ENCODE data around the gene ORM1. TPM values are rescaled to one million over a fixed set of nuclear protein-coding genes. Genes with fewer than 3 reads are reported as not detected.
"Not testable (repeated sequence)": the region's sequence is repeated elsewhere in the genome, so short reads cannot be mapped to it uniquely, and the experiment has no call there.

ORM1 gene
- total and polyA plus RNA-seq, 4 donors, result 22.4 to 1,249 (median 184) TPM

DNA sequence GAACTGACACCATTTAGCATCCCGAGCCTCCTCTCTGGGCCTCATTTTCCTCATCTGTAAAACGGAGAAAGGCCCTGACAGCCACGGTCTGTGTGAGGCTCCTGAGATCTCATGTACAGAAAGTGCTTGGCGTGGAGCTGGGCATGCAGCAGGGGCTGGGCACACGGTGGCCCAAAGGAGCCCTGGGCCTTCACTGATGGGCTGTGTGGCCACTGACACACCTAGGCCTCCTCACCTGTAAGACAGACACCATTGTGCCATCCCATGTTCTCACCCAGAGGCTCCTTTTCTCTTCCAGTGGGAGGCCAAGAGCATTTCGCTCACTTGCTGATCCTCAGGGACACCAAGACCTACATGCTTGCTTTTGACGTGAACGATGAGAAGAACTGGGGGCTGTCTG, 1.6 kb downstream of the ORM1 start:
- WGBS, 2 donors, result 91 to 94% methylated on average over 8 of the region's 8 CpGs
- Histone ChIP-seq H3K9ac (ENCODE audit: insufficient read depth in 1 of 2, low read length in 2 of 2) (no peak overlapping the region), H3K27ac (ENCODE audit: low read depth in 1 of 2, low read length in 1 of 2) (no peak overlapping the region), H3K36me3 (ENCODE audit: control insufficient read depth in 4 of 4, insufficient read depth in 4 of 4, low read length in 4 of 4) (no peaks in the 10 kb centered on the region), H3K4me1 (ENCODE audit: control insufficient read depth in 5 of 5, insufficient read depth in 5 of 5, low read length in 5 of 5) (peaks cover 0 to 12% (median 1%) of the 10 kb centered on the region in 5 donors), H3K9me3 (ENCODE audit: control insufficient read depth in 4 of 4, insufficient read depth in 3 of 4, low read length in 3 of 4) (no peaks in the 10 kb centered on the region), H3K4me3 (no peak overlapping the region), H3K27me3 (ENCODE audit: control insufficient read depth in 3 of 3, insufficient read depth in 3 of 3, low read length in 2 of 3) (no peaks in the 10 kb centered on the region)
- DNase-seq (no peak), ATAC-seq (ENCODE audit: insufficient read depth, low FRiP score) (no peak)
- TF ChIP-seq, protein P1, sequence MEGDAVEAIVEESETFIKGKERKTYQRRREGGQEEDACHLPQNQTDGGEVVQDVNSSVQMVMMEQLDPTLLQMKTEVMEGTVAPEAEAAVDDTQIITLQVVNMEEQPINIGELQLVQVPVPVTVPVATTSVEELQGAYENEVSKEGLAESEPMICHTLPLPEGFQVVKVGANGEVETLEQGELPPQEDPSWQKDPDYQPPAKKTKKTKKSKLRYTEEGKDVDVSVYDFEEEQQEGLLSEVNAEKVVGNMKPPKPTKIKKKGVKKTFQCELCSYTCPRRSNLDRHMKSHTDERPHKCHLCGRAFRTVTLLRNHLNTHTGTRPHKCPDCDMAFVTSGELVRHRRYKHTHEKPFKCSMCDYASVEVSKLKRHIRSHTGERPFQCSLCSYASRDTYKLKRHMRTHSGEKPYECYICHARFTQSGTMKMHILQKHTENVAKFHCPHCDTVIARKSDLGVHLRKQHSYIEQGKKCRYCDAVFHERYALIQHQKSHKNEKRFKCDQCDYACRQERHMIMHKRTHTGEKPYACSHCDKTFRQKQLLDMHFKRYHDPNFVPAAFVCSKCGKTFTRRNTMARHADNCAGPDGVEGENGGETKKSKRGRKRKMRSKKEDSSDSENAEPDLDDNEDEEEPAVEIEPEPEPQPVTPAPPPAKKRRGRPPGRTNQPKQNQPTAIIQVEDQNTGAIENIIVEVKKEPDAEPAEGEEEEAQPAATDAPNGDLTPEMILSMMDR (IDR thresholded peaks at IDR 0.05; ENCODE audit: control extremely low read depth, extremely low read depth), result no peak

DNA sequence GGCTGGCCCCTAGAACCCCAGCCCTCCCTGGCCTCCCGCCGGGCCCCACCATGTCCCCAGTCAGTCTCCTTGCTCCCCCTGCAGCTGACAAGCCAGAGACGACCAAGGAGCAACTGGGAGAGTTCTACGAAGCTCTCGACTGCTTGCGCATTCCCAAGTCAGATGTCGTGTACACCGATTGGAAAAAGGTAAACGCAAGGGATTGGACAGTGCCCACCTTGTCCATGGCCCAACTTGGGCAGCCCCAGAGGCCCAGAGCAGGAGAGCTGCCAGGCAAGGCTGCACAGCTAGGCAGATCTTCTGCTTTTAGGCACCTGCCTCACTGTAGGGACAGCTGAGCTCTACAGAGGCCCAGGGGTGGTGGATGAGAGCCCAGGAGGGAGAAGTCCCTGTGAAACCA, 2.1 kb downstream of the ORM1 start:
- H3K36me3 ChIP-seq (ENCODE audit: control insufficient read depth in 4 of 4, insufficient read depth in 4 of 4, low read length in 4 of 4); H3K9ac ChIP-seq (ENCODE audit: insufficient read depth in 1 of 2, low read length in 2 of 2); DNase-seq; H3K27me3 ChIP-seq (ENCODE audit: control insufficient read depth in 3 of 3, insufficient read depth in 3 of 3, low read length in 2 of 3); H3K27ac ChIP-seq (ENCODE audit: low read depth in 1 of 2, low read length in 1 of 2); ATAC-seq (ENCODE audit: insufficient read depth, low FRiP score); H3K9me3 ChIP-seq (ENCODE audit: control insufficient read depth in 4 of 4, insufficient read depth in 3 of 4, low read length in 3 of 4); H3K4me3 ChIP-seq: not testable (repeated sequence)
- H3K4me1 ChIP-seq (ENCODE audit: control insufficient read depth in 5 of 5, insufficient read depth in 5 of 5, low read length in 5 of 5), result peaks cover 0 to 12% (median 1%) of the 10 kb centered on the region in 5 donors
- 84 to 90% methylated on average over 7 of the region's 9 CpGs for WGBS, 2 donors

DNA sequence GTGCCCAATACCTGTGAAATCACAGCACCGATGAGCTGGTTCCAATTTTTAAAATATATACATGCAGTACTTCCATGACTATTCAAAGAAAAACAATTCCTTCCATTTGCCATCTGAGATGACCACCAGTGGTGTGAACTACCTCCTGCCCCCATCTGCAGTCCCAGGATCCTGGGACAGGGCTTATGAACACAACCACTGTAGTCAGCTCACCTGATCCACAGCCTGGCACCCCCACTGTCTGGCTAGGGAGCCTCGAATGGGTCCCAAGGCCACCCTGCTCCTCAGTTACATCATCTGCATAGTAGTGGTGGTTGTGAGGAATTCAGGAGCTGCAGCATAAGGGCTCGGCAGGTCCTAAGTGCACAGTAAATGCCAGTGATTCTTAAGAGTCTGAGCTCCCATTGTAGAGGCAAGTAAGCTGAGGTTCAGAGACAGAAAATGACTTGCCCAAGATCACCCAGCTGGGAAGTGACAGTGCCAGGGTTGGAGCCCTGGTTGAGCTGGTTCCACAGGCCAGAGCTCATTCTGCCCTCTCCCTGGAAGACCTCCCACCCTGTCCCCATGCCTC, 2.9 kb downstream of the ORM1 start:
- not testable (repeated sequence) for ATAC-seq (ENCODE audit: insufficient read depth, low FRiP score); H3K27ac ChIP-seq (ENCODE audit: low read depth in 1 of 2, low read length in 1 of 2); H3K9ac ChIP-seq (ENCODE audit: insufficient read depth in 1 of 2, low read length in 2 of 2); H3K27me3 ChIP-seq (ENCODE audit: control insufficient read depth in 3 of 3, insufficient read depth in 3 of 3, low read length in 2 of 3); H3K36me3 ChIP-seq (ENCODE audit: control insufficient read depth in 4 of 4, insufficient read depth in 4 of 4, low read length in 4 of 4); H3K9me3 ChIP-seq (ENCODE audit: control insufficient read depth in 4 of 4, insufficient read depth in 3 of 4, low read length in 3 of 4); DNase-seq; H3K4me3 ChIP-seq
- peaks cover 0 to 12% (median 1%) of the 10 kb centered on the region in 5 donors for H3K4me1 ChIP-seq (ENCODE audit: control insufficient read depth in 5 of 5, insufficient read depth in 5 of 5, low read length in 5 of 5)
- WGBS, 2 donors, result 77 to 89% methylated on average over 3 of the region's 3 CpGs

DNA sequence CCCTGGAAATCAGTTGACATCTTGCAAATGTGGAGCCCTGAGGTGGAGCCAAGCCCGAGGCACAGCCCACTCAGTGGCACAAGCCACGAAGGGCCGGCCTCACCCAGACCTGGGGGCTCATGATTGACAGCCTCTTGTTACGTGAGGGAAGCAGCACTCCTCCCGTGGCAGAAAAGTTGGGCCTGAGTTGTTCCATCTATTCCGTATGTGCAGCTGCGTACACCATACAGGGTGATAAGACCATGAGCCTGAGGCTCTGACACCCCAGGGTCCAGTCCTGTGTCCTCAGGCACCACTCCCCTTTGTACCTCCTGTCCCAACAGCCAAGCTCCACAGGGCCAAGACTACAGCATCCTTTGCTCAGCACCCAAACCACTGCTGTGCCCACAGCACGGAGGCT, 4.9 kb downstream of the ORM1 start:
- Histone ChIP-seq H3K4me3 (no peak overlapping the region), H3K4me1 (ENCODE audit: control insufficient read depth in 5 of 5, insufficient read depth in 5 of 5, low read length in 5 of 5) (peaks cover 0 to 5% (median 1%) of the 10 kb centered on the region in 5 donors), H3K27me3 (ENCODE audit: control insufficient read depth in 3 of 3, insufficient read depth in 3 of 3, low read length in 2 of 3) (no peaks in the 10 kb centered on the region), H3K9me3 (ENCODE audit: control insufficient read depth in 4 of 4, insufficient read depth in 3 of 4, low read length in 3 of 4) (no peaks in the 10 kb centered on the region), H3K36me3 (ENCODE audit: control insufficient read depth in 4 of 4, insufficient read depth in 4 of 4, low read length in 4 of 4) (no peaks in the 10 kb centered on the region), H3K9ac (ENCODE audit: insufficient read depth in 1 of 2, low read length in 2 of 2) (no peak overlapping the region), H3K27ac (ENCODE audit: low read depth in 1 of 2, low read length in 1 of 2) (no peak overlapping the region)
- DNase-seq, result no peak
- WGBS, 2 donors, result 94 to 98% methylated on average over 8 of the region's 8 CpGs
- no peak for ATAC-seq (ENCODE audit: insufficient read depth, low FRiP score)
- TF ChIP-seq, protein P1 (IDR thresholded peaks at IDR 0.05; ENCODE audit: control extremely low read depth, extremely low read depth), result no peak

DNA sequence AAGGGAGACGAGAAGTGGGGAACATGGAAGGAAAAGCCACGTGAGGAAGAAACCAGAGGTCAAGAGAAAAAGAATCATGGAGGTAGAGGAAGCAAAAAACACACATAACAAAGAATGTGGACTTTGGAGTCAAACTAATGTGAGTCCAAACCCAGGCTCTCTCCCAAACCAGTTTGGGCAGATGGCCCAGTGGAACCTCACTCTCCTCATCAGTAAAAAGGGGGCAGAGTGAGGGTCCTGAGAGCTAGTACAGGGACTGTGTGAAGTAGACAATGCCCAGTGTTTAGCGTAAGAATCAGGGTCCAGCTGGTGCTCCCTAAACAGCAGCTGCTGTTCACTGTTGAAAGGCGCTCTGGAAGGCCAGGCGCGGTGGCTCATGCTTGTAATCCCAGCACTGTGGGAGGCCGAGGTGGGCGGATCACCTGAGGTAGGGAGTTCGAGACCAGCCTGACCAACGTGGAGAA, 5.5 kb downstream of the ORM1 start:
- not testable (repeated sequence) for H3K4me1 ChIP-seq (ENCODE audit: control insufficient read depth in 5 of 5, insufficient read depth in 5 of 5, low read length in 5 of 5); H3K4me3 ChIP-seq; H3K27me3 ChIP-seq (ENCODE audit: control insufficient read depth in 3 of 3, insufficient read depth in 3 of 3, low read length in 2 of 3); DNase-seq; ATAC-seq (ENCODE audit: insufficient read depth, low FRiP score); H3K9ac ChIP-seq (ENCODE audit: insufficient read depth in 1 of 2, low read length in 2 of 2); H3K36me3 ChIP-seq (ENCODE audit: control insufficient read depth in 4 of 4, insufficient read depth in 4 of 4, low read length in 4 of 4); H3K27ac ChIP-seq (ENCODE audit: low read depth in 1 of 2, low read length in 1 of 2); H3K9me3 ChIP-seq (ENCODE audit: control insufficient read depth in 4 of 4, insufficient read depth in 3 of 4, low read length in 3 of 4)
- WGBS, 2 donors, result 83 to 91% methylated on average over 10 of the region's 10 CpGs

DNA sequence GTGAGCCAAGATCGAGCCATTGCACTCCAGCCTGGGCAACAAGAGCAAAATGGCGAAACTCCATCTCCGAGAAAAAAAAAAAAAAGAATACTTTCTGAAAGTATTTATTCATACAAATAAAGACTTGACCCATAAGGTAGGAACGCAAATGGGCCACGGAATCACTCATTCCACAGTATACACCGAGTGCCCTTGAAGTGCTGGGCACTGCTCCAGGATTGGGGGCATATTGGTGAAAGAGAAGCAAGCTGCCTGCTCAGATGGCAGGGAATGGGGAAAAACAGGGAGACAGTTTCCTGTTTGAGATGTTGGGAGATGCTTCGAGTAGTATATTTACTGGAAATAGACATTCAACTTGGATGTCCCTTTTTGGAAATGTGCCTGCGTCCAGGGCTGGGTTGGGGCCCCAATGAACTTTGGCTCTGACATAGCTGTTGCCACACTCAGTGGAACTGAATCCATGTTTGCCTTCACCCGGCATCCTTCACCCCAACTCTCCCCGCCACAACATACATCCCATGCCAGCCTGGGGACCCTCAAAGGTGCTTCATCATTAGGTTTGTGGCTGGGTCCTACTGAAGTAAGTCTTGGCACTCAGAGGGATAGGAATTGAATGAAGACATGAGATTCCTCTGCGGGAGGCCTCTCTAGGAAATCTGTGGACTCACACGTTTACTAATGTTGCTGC, 6.2 kb downstream of the ORM1 start:
- H3K4me1 ChIP-seq (ENCODE audit: control insufficient read depth in 5 of 5, insufficient read depth in 5 of 5, low read length in 5 of 5); H3K36me3 ChIP-seq (ENCODE audit: control insufficient read depth in 4 of 4, insufficient read depth in 4 of 4, low read length in 4 of 4); ATAC-seq (ENCODE audit: insufficient read depth, low FRiP score); H3K27me3 ChIP-seq (ENCODE audit: control insufficient read depth in 3 of 3, insufficient read depth in 3 of 3, low read length in 2 of 3); H3K9me3 ChIP-seq (ENCODE audit: control insufficient read depth in 4 of 4, insufficient read depth in 3 of 4, low read length in 3 of 4); H3K9ac ChIP-seq (ENCODE audit: insufficient read depth in 1 of 2, low read length in 2 of 2); H3K4me3 ChIP-seq: not testable (repeated sequence)
- peak in 2 of 3 donors; percentile 39 to 41 for DNase-seq
- peak overlapping the region in 1 of 2 donors; percentile 47 for H3K27ac ChIP-seq (ENCODE audit: low read depth in 1 of 2, low read length in 1 of 2)
- 57 to 73% methylated on average over 10 of the region's 12 CpGs for WGBS, 2 donors
